Activated CD4-positive, alpha-beta T cell treated with anti-CD3 and anti-CD28 coated beads, Interleukin-2, amount 50 U/mL, for 48 hours (primary cell): ENCODE data around the gene FEZF2.

Experiments used
- DNase-seq, 2 experiments: peaks; one replicate each; pipeline ENCODE4 v3.0.0-alpha.2; 2020

Gene FEZF2

GRCh38 chr3:62371720-62372591 is 1.4 kb downstream of the FEZF2 start:
- no peak for DNase-seq

DNA sequence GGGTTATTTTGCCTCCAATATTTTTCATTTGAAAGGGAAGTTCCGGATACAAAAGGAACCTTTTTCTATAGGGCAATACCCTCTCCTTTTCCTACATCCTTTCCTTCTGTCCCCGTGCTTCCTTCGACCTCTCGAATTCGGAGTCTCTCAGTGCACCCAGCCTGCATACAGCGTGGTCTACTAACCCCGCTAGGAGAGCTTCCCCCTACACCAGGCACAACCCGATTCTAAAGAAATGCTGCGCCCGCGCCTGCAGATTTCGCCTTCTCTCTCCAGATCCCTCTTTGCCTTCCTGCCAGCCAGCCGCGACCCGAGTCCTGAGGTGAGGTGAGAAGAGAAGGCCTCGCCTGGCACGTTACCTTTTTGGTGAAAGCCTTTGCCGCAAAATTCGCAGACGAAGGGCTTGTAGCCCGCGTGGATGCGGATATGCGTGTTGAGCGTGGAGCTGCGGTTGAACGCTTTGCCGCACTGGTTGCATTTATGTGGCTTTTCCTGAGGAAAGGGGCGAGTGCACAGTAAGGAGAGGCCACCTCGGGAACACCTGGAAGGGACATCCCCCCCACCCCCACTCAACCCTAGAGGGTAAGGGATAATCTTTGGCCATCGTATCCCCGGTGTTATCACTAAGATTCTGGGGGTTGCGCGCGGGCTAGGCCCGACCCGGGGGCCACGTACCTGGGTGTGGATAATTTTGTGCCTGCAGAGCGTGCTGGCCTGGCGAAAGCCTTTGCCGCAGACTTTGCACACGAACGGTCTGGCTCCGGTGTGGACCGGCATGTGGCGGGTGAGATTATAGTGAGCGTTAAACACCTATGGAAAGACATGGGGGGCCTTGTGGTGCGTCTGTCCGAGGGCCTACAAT is 2.3 kb downstream of the FEZF2 start:
- DNase-seq = no peak

DNA sequence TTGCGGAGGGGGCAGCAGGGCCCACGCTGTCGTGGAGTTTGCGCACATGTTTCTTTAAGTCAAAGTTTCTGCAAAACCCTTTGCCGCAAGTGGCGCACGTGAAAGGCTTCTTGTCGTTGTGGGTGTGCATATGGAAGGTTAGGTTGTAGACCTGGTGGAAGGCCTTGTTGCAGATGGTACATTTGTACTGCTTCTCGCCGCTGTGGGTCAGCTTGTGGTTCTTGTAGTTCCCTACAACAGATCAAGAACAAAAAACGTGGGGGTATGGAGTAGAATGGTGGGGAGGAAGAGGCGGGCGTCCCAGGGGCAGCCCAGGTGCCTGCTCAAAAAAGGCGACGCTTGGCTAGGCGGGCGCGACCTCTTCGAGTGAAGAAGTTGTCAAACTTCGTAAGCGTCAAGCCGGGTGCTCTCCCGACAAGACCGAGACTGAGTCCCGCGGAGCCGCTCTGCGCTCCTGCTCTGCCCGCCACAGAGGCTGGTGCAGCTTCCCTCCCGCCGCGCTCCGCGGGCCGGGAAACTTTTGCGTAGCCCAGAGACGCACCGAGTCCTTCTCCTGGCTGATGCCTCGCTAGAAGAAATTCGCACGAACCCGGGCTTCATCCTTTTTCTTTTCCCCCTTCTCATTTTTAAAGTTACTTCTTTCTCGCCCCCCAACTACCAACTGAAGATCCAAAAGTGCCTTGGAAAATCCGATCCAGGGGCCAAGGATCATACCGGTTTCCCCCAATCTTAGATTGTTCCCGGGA is 3.1 kb downstream of the FEZF2 start:
- DNase-seq = no peak

DNA sequence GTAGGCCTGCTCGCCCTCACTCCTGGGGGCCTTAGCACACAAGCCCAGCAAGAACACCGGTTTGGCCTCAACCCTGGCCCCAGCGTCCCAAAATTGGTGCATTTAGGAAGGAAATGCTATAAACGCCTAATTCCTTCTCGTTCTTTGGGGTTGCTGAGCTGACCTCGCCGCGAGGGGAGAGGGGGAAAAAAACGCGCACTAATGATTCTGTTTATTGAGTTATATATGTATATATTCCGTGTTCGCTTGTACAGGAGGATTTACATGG is 3.9 kb downstream of the FEZF2 start:
- no peak for DNase-seq

- no peak for DNase-seq
Observed at GRCh38 chr3:62368705-62369475, 4.5 kb downstream of the FEZF2 start.

DNA sequence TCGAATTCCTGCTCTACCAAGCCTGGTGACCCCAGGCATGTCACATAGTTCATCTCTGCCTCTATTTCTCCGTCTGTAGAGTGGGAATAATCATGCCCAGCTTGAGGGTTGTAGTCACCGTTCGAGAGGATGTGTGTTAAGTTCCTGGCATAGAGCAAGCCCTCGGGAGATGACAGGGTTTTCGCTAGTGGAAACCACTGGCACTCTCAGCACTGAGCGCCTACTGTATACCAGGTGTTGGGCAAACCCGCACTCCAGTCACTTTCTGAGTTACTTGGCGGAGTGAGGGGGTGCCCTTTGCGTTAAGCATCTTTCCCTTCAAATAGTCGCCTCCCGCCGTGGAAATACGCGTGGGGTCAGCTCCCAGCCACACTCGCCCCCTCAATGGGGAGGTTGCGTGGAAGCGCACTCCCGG is 5.1 kb downstream of the FEZF2 start:
- no peak for DNase-seq

DNA sequence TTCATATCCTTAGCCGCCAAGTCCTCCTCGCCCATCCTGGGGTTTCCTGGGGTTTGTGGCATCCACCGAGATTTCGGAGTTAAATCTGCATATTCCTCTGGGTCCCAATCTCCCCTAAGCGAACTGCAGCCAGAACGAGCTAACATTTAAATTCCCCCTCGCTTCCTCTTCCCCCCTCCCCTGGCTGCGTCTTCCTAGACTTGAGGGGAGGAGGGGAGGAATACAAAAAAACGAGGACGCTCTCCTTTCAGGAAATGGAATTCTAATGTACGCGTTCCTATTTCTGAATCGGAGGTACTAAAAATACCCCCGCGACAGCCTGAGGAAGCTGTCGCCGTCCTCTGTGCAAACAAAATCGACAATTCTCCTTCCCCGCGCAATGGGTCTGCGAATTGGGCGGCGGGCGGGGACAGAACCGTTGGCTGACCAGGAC is 5.6 kb downstream of the FEZF2 start:
- no peak for DNase-seq

GRCh38 chr3:62366126-62366484 is 7.2 kb downstream of the FEZF2 start:
- no peak for DNase-seq

- no peak for DNase-seq
Observed at GRCh38 chr3:62365391-62366125, 7.8 kb downstream of the FEZF2 start.

- no peak for DNase-seq
Observed at GRCh38 chr3:62364191-62364590, 9.2 kb downstream of the FEZF2 start.

DNA sequence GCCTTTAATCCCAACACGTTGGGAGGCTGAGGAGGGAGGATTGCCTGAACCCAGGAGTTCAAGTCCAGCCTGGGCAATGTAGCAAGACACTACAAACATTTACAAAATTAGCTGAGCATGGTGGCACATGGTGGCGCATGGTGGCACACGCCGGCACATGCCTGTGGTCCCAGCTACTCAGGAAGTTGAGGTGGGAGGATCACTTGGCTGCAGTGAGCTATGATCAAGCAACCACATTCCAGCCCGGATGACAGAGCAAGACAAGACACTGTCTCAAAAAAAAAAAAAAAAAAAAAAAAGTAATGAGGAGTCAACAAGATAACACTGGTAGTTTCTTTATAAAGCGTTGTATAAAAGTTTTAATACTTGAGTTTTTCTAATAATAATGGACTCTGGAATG is 10.1 kb downstream of the FEZF2 start:
- DNase-seq = no peak

GRCh38 chr3:62361824-62362223 is 11.5 kb downstream of the FEZF2 start:
- no peak for DNase-seq

GRCh38 chr3:62361261-62361660 is 12.1 kb downstream of the FEZF2 start:
- DNase-seq = no peak

- DNase-seq = no peak
Observed at GRCh38 chr3:62359531-62359930, 13.8 kb downstream of the FEZF2 start.

DNA sequence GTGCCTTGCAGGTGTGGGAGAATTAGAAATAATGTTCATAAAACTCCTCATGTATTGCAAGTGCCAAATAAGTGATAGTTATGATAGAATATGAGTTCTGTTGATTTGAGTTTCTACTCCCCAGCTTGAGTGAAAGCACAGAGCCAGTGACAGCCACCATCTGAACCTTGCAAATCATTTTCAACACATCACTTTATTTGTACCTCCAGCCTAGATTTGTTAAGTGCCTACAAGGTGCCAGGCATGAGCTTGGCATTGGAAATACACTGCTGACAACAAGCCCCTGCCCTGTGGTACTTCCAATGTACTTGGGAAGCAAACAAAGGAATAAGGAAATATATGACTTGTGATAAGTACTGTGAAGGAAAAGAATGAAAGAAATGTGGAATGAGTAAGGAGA is 17.0 kb downstream of the FEZF2 start:
- no peak for DNase-seq

GRCh38 chr3:62355703-62356102 is 17.6 kb downstream of the FEZF2 start:
- DNase-seq = no peak

- no peak for DNase-seq
Observed at GRCh38 chr3:62343755-62344154, 29.6 kb downstream of the FEZF2 start.

GRCh38 chr3:62335196-62335595 is 38.2 kb downstream of the FEZF2 start:
- DNase-seq = no peak

GRCh38 chr3:62332835-62333244 is 40.5 kb downstream of the FEZF2 start:
- no peak for DNase-seq

DNA sequence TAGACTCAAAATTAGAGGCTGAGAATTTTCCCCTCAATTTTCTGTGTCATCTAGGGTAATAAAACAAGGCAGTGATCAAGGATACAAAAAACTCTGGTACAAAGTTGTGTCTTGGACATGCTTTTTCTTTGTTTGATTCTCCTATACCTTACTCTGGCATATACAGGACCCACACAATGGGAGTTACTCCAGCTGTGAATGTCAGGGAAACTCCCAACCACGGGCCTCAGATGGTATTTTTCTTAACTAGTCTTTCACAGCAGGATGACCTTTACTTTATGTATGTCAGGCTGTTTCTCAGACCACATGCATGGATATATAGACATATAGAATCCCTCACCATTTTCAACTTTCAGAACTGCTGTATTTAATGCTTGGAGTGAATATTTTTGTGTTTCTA is 41.3 kb downstream of the FEZF2 start:
- DNase-seq = no peak

DNA sequence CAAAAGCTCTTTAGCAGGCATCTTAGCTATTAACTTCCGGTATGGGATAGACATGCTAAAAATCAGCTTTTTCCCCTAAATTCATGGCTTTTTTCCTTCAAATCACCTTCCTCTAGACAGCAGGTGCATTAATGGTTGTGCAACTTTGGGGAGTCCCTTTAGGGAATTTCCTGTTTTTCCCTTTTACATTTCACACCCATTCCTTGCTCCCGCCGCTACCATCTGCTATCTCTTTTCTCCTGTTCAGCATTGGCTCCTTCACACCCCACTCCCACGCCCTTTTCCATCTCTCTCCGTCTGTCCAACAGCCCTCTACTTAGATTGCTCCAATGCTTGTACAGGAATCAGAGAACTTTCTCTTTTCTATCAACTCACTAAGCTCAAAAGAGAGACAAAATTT is 43.4 kb downstream of the FEZF2 start:
- no peak for DNase-seq

DNA sequence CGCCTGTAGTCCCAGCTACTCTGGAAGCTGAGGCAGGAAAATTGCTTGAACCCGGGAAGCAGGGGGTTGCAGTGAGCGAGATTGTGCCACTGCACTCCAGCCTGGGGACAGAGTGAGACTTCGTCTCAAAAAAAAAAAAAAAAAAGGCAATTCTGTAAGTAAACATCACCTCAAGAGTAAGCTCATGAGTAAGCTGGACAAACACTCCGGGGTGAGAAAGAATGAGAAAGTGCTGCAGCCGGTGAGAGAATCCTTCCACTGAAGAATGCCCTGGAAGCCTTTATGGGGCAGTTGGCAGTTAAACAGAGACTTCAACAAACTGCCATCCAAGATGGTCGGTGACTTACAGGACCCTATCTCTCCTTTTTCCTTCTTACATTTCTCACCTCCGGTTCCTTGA is 47.5 kb downstream of the FEZF2 start:
- no peak for DNase-seq
